ENCODE results near the gene ADAMTS13.

ADAMTS13 gene

GRCh38 chr9:133454325-133454724 lies 32.2 kb downstream of the ADAMTS13 start:
- no peak for TF ChIP-seq CTCF (conservative IDR thresholded peaks at IDR 0.05; ENCODE audit: low read length)
- no peak for DNase-seq (ENCODE audit: low read depth)
- no peak overlapping the region for H3K4me3 ChIP-seq (ENCODE audit: low read length)

DNA sequence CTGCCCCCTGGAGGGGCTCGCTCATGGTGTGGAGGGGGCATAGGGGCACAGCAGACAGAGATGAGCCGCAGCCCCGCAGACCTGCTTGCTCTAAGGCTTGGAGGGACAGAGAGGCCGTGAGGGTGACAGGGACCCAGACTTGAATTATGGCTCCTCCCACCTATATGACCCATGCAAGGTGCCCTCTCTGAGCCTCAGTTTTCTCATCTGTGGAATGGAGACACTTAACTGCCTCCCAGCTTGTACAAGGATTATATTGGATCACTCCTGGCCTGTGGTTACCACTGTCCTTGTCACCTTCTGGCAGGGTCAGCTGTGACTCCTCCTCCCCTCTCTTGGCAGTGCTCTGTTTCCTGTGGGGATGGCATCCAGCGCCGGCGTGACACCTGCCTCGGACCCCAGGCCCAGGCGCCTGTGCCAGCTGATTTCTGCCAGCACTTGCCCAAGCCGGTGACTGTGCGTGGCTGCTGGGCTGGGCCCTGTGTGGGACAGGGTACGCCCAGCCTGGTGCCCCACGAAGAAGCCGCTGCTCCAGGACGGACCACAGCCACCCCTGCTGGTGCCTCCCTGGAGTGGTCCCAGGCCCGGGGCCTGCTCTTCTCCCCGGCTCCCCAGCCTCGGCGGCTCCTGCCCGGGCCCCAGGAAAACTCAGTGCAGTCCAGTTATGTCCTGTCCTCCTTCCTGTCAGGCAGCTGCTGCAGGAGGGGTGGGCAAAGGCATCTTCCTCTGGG lies 32.9 kb downstream of the ADAMTS13 start:
- H3K4me3 ChIP-seq (ENCODE audit: low read length) = no peak overlapping the region
- no peak for DNase-seq (ENCODE audit: low read depth)
- TF ChIP-seq CTCF (conservative IDR thresholded peaks at IDR 0.05; ENCODE audit: low read length) = no peak

GRCh38 chr9:133455936-133456335 lies 33.8 kb downstream of the ADAMTS13 start:
- no peak for DNase-seq (ENCODE audit: low read depth)
- no peak overlapping the region for H3K4me3 ChIP-seq (ENCODE audit: low read length)
- TF ChIP-seq CTCF (conservative IDR thresholded peaks at IDR 0.05; ENCODE audit: low read length) = no peak

DNA sequence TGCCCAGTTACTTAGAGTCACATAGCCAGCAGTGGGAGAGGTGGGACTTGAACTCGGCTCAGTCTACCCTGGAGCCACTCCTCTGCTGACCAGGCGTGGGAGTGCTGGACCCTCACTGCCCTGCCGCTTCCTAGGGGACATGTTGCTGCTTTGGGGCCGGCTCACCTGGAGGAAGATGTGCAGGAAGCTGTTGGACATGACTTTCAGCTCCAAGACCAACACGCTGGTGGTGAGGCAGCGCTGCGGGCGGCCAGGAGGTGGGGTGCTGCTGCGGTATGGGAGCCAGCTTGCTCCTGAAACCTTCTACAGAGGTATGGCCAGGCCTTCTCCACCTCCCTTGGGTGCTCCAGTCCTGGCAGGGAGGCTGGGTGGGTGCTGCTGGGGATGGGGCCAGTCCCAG lies 34.2 kb downstream of the ADAMTS13 start:
- no peak overlapping the region for H3K4me3 ChIP-seq (ENCODE audit: low read length)
- no peak for TF ChIP-seq CTCF (conservative IDR thresholded peaks at IDR 0.05; ENCODE audit: low read length)
- no peak for DNase-seq (ENCODE audit: low read depth)

DNA sequence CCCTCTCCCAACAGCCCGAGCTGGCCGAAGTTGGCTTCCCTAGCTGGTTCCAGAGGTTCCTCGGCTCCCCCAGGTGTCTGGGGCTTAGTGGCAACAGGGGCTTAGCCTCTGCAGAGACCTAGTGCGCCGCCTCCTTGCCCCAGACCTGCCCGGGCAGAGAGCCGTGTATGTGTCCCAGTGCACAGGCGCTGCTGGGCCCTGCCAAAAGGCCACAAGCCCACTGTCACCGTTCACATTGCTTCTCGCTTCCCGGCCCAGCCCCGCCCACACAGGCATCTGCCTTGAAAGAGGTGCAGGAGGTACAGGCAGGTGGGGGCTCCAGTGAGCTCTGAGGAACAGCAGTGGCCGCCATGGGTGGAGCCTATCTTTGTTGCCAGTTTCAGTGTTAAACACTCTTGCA lies 35.1 kb downstream of the ADAMTS13 start:
- H3K4me3 ChIP-seq (ENCODE audit: low read length) = no peak overlapping the region

DNA sequence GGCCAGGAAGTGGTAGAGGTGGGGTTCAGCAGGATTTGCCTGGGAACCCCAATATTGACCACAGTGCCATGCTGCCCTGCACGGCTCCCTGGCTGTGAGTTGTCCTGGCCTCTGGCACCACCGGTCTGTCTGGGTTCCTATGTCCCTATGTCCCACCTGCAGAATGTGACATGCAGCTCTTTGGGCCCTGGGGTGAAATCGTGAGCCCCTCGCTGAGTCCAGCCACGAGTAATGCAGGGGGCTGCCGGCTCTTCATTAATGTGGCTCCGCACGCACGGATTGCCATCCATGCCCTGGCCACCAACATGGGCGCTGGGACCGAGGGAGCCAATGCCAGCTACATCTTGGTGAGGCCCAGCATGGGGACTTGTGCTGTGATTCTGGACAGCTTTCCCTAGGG lies 35.6 kb downstream of the ADAMTS13 start:
- TF ChIP-seq CTCF (conservative IDR thresholded peaks at IDR 0.05; ENCODE audit: low read length) = no peak
- DNase-seq (ENCODE audit: low read depth) = no peak
- H3K4me3 ChIP-seq (ENCODE audit: low read length) = no peak overlapping the region

More for the DNA sequence above, 35.1 kb downstream of the ADAMTS13 start:
- TF ChIP-seq CTCF (conservative IDR thresholded peaks at IDR 0.05; ENCODE audit: low read length) = no peak
- DNase-seq (ENCODE audit: low read depth) = no peak

DNA sequence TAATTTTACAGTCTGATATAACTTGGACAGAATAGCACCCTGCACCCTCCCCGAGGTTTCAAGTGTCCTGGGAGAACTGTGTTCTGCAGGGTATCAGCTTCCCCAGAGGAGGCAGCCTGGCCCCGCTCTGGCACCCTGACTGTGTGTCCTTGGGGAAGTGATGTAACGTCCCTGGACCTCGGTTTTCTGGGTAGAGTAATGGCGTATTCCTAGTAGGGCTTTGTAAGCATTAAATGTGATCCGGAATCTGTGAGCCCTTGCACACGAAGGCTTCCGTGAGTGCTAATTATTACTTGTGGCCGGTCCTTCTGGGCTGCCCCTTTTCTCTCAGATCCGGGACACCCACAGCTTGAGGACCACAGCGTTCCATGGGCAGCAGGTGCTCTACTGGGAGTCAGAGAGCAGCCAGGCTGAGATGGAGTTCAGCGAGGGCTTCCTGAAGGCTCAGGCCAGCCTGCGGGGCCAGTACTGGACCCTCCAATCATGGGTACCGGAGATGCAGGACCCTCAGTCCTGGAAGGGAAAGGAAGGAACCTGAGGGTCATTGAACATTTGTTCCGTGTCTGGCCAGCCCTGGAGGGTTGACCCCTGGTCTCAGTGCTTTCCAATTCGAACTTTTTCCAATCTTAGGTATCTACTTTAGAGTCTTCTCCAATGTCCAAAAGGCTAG lies 36.6 kb downstream of the ADAMTS13 start:
- H3K4me3 ChIP-seq (ENCODE audit: low read length) = no peak overlapping the region
- no peak for TF ChIP-seq CTCF (conservative IDR thresholded peaks at IDR 0.05; ENCODE audit: low read length)
- DNase-seq (ENCODE audit: low read depth) = no peak

All from AG10803 (cell line).